IPS-NIHi7 (cell line): ENCODE measurements around the gene EHBP1.
"Not testable (repeated sequence)": the region's sequence is repeated elsewhere in the genome, so short reads cannot be mapped to it uniquely, and the experiment has no call there.

ENCODE experiments used
- DNase-seq: peaks from one replicate; pipeline ENCODE4 v3.0.0; 2012; ENCODE audit warnings: mixed read lengths; ENCODE audit errors: extremely low spot score

EHBP1 gene

GRCh38 chr2:63019686-63020085 lies 314.2 kb downstream of the EHBP1 start:
- DNase-seq, result not testable (repeated sequence)

GRCh38 chr2:63023444-63023843 lies 317.9 kb downstream of the EHBP1 start:
- peak; percentile 56 for DNase-seq

GRCh38 chr2:63027220-63027619 lies 321.7 kb downstream of the EHBP1 start:
- DNase-seq, result no peak

GRCh38 chr2:63029058-63029457 lies 323.5 kb downstream of the EHBP1 start:
- no peak for DNase-seq

- no peak for DNase-seq
These were observed 329.0 kb downstream of the EHBP1 start for GRCh38 chr2:63034526-63034925.

GRCh38 chr2:63035169-63035568 lies 329.7 kb downstream of the EHBP1 start:
- DNase-seq, result no peak

- no peak for DNase-seq
These were observed 330.1 kb downstream of the EHBP1 start for GRCh38 chr2:63035660-63036059.

- no peak for DNase-seq
These were observed 332.5 kb downstream of the EHBP1 start for GRCh38 chr2:63038034-63038433.

GRCh38 chr2:63040586-63040985 lies 335.1 kb downstream of the EHBP1 start:
- DNase-seq, result no peak

GRCh38 chr2:63041592-63041991 lies 336.1 kb downstream of the EHBP1 start:
- no peak for DNase-seq

GRCh38 chr2:63044362-63045327 lies 339.1 kb downstream of the EHBP1 start:
- DNase-seq, result peak; percentile 51

GRCh38 chr2:63046552-63046951 lies 341.0 kb downstream of the EHBP1 start:
- no peak for DNase-seq

- DNase-seq, result no peak
These were observed 341.4 kb downstream of the EHBP1 start for GRCh38 chr2:63046961-63047320.

GRCh38 chr2:63047321-63048279 lies 342.1 kb downstream of the EHBP1 start:
- peak; percentile 24 for DNase-seq

- peak; percentile 40 for DNase-seq
These were observed 343.1 kb downstream of the EHBP1 start for GRCh38 chr2:63048367-63049171.

GRCh38 chr2:63049211-63049969 lies 343.9 kb downstream of the EHBP1 start:
- DNase-seq, result peak; percentile 19

GRCh38 chr2:63049970-63050333 lies 344.4 kb downstream of the EHBP1 start:
- DNase-seq, result no peak

- peak; percentile 82 for DNase-seq
These were observed 345.0 kb downstream of the EHBP1 start, which contains the start of gene OTX1 for GRCh38 chr2:63050334-63051041. Gene OTX1 (plus strand): TSS chr2:63050830. CDS start chr2:63052991, 2,161 bp downstream.

GRCh38 chr2:63051042-63051794 lies 345.7 kb downstream of the EHBP1 start:
- peak; percentile 29 for DNase-seq
